ENCODE measurements around the gene PPP1R13L.
A peak's percentile ranks its signal among the peaks of the same experiment; 100 is the strongest.

Gene PPP1R13L

GRCh38 chr19:45402298-45403061 lies 2.4 kb downstream of the PPP1R13L start:
- Histone ChIP-seq H3K79me2 (ENCODE audit: insufficient read depth, low read length) (peaks cover 5% of the 10 kb centered on the region; the same call in 1 of the 2 replicates), H3K36me3 (ENCODE audit: insufficient read depth, low read length) (no peaks in the 10 kb centered on the region), H3K4me1 (ENCODE audit: insufficient read depth, low read length, severe bottlenecking) (peaks cover 41% of the 10 kb centered on the region), H3K9ac (ENCODE audit: low read length) (peak overlapping the region; percentile 25; the same call in 1 of the 2 replicates), H4K20me1 (ENCODE audit: insufficient read depth, low read length) (no peaks in the 10 kb centered on the region), H3K9me2 (ENCODE audit: low read depth, low read length) (no peaks in the 10 kb centered on the region), H2AFZ (ENCODE audit: low read length) (no peak overlapping the region), H3K9me3 (ENCODE audit: low read length) (no peaks in the 10 kb centered on the region), H3K4me2 (ENCODE audit: low read length) (peak overlapping the region; percentile 43), H3K27me3 (ENCODE audit: insufficient read depth, low read length) (no peaks in the 10 kb centered on the region), H3K4me3 (ENCODE audit: low read depth, low read length, poor library complexity, severe bottlenecking) (peak overlapping the region; percentile 33), H3F3A (ENCODE audit: insufficient read depth, low read length) (no peaks in the 10 kb centered on the region), H3K27ac (ENCODE audit: low read depth, low read length, poor library complexity, severe bottlenecking) (no peak overlapping the region)
- TF ChIP-seq CTCF (IDR thresholded peaks at IDR 0.05; ENCODE audit: low read length) (peak; percentile 86), EZH2 (IDR thresholded peaks at IDR 0.05; ENCODE audit: borderline replicate concordance, low read length) (no peak)

DNA sequence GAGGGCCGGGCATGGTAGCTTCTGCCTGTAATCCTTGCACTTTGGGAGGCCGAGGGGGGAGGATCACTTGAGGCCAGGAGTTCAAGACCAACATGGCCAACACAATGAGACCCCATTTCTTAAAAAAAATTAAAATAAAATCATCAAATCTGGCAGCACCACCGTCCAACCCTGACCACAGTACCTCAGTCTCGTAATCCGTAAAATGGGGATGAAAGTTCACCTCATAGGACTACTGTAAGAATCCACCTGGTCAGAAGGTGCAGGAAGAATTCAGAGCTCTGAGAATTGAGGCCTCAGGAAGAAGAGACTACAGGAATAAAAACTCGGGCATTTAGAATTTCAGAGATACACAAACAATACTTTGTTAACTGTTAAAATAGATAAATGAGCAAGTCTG lies 3.1 kb downstream of the PPP1R13L start:
- H2AFZ ChIP-seq (ENCODE audit: low read length): no peak overlapping the region
- no peak overlapping the region for H3K27ac ChIP-seq (ENCODE audit: low read depth, low read length, poor library complexity, severe bottlenecking)
- no peaks in the 10 kb centered on the region for H3K36me3 ChIP-seq (ENCODE audit: insufficient read depth, low read length)
- no peak overlapping the region for H3K4me3 ChIP-seq (ENCODE audit: low read depth, low read length, poor library complexity, severe bottlenecking)
- no peaks in the 10 kb centered on the region for H3F3A ChIP-seq (ENCODE audit: insufficient read depth, low read length)
- peaks cover 36% of the 10 kb centered on the region for H3K4me1 ChIP-seq (ENCODE audit: insufficient read depth, low read length, severe bottlenecking)
- H3K27me3 ChIP-seq (ENCODE audit: insufficient read depth, low read length): no peaks in the 10 kb centered on the region
- no peaks in the 10 kb centered on the region for H3K79me2 ChIP-seq (ENCODE audit: insufficient read depth, low read length)
- H3K4me2 ChIP-seq (ENCODE audit: low read length): no peak overlapping the region
- H3K9me3 ChIP-seq (ENCODE audit: low read length): no peaks in the 10 kb centered on the region
- no peak for TF ChIP-seq CTCF (IDR thresholded peaks at IDR 0.05; ENCODE audit: low read length)
- TF ChIP-seq EZH2 (IDR thresholded peaks at IDR 0.05; ENCODE audit: borderline replicate concordance, low read length): no peak
- no peak overlapping the region for H3K9ac ChIP-seq (ENCODE audit: low read length)
- H4K20me1 ChIP-seq (ENCODE audit: insufficient read depth, low read length): no peaks in the 10 kb centered on the region
- no peaks in the 10 kb centered on the region for H3K9me2 ChIP-seq (ENCODE audit: low read depth, low read length)

- H3K27me3 ChIP-seq (ENCODE audit: insufficient read depth, low read length): no peaks in the 10 kb centered on the region
- no peaks in the 10 kb centered on the region for H3K9me2 ChIP-seq (ENCODE audit: low read depth, low read length)
- no peak overlapping the region for H2AFZ ChIP-seq (ENCODE audit: low read length)
- no peaks in the 10 kb centered on the region for H3K36me3 ChIP-seq (ENCODE audit: insufficient read depth, low read length)
- no peaks in the 10 kb centered on the region for H3K9me3 ChIP-seq (ENCODE audit: low read length)
- no peaks in the 10 kb centered on the region for H3F3A ChIP-seq (ENCODE audit: insufficient read depth, low read length)
- TF ChIP-seq CTCF (IDR thresholded peaks at IDR 0.05; ENCODE audit: low read length) (no peak), EZH2 (IDR thresholded peaks at IDR 0.05; ENCODE audit: borderline replicate concordance, low read length) (no peak)
- H4K20me1 ChIP-seq (ENCODE audit: insufficient read depth, low read length): no peaks in the 10 kb centered on the region
- no peaks in the 10 kb centered on the region for H3K79me2 ChIP-seq (ENCODE audit: insufficient read depth, low read length)
- peaks cover 30% of the 10 kb centered on the region for H3K4me1 ChIP-seq (ENCODE audit: insufficient read depth, low read length, severe bottlenecking)
- no peak overlapping the region for H3K4me2 ChIP-seq (ENCODE audit: low read length)
- H3K9ac ChIP-seq (ENCODE audit: low read length): no peak overlapping the region
- H3K4me3 ChIP-seq (ENCODE audit: low read depth, low read length, poor library complexity, severe bottlenecking): no peak overlapping the region
- no peak overlapping the region for H3K27ac ChIP-seq (ENCODE audit: low read depth, low read length, poor library complexity, severe bottlenecking)
Observed at GRCh38 chr19:45400192-45400591, 4.7 kb downstream of the PPP1R13L start.
